Stimulated activated CD4-positive, alpha-beta T cell treated with anti-CD3 and anti-CD28 coated beads, Interleukin-1b, Interleukin-23, amount 100 ng/mL, for 4 hours (primary cell): Measurements from ENCODE around the gene MAGI3.

Experiments
- DNase-seq, 2 donors: peaks; one replicate each; pipeline ENCODE4 v3.0.0-alpha.2; 2020; ENCODE audit warnings: low read depth in 2 of 2

Gene MAGI3

DNA sequence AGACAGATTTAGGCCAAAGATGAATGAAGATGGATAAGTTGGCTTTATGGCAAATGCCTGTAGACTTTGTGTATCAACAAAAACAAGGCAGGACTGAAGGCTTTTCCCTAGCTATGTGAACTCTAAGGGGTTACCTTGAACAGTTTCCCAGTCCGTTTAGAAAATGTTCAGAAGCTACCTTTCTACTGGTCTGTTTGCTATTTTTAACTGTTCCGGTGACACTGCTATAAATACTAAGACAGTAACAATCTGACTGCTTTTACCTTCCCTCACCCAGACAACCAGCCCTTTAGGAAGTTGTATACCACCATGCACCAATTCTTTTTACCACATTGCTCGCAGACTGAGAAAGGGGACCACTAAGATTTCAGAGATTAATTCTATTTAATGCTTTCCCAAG, 266.8 kb downstream of the MAGI3 start:
- DNase-seq = no peak

DNA sequence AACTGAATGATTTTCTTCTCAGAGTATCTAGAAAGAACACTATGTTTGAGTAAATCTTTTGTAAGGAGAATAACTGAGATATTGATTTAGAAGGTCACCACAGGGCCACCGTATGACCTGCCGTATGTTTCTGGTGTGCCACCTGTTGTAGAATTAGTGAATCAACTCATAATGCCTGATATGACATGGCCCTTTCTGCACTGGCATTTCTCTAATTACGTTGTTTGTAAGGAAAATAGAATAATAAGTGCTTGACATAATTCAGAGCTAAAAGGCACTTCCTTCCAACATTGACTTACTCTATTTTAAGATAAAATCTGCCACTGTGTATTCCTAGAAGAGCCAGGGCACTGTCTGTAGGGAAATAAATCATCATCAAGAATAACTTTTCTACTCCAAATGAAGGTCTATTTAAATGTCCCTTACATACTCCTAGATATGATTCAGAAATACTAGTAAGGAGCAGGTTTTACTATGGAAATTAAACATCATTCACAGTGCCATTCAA, 267.3 kb downstream of the MAGI3 start:
- no peak for DNase-seq

GRCh38 chr1:113659035-113659434, 268.7 kb downstream of the MAGI3 start:
- DNase-seq = no peak

DNA sequence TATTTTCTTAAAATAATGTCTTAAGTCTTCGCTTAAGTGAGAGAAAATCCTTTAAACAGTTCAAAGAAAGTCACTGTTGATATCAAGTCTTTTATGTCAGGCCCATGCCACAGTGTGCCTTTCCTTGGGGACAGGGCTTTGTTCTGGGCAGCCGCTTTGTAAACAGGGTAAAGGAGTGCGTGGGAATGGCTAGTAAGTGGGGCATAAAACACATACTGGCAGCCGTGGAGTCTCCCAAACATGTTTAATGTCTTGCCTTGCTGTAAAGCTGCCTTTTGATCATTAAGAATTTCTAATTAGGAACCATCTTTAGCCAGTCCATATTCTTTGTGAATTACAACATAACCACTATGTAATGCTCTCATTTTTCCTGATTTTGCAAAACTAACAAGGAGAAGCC, 269.2 kb downstream of the MAGI3 start:
- no peak for DNase-seq

- DNase-seq = no peak
These were observed 269.8 kb downstream of the MAGI3 start for GRCh38 chr1:113660088-113660487.

DNA sequence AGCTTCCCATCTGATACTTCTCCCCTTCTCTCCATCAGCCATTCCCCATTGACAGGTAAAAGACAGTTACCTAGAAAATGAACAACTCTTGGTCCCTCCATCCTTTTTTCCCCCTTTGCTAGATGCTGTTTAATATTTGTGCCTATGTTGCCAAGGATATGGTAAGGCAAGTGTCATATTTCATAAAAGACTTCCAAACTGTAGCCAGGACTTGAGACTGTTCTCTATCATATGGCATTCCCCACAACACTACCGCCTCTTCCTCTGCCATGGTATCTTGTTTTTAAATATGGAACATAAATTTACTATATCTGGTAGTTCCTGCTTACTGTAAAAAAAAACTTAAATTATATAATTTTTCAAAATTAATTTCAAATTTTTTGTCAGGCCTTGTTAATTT, 271.8 kb downstream of the MAGI3 start:
- no peak for DNase-seq

DNA sequence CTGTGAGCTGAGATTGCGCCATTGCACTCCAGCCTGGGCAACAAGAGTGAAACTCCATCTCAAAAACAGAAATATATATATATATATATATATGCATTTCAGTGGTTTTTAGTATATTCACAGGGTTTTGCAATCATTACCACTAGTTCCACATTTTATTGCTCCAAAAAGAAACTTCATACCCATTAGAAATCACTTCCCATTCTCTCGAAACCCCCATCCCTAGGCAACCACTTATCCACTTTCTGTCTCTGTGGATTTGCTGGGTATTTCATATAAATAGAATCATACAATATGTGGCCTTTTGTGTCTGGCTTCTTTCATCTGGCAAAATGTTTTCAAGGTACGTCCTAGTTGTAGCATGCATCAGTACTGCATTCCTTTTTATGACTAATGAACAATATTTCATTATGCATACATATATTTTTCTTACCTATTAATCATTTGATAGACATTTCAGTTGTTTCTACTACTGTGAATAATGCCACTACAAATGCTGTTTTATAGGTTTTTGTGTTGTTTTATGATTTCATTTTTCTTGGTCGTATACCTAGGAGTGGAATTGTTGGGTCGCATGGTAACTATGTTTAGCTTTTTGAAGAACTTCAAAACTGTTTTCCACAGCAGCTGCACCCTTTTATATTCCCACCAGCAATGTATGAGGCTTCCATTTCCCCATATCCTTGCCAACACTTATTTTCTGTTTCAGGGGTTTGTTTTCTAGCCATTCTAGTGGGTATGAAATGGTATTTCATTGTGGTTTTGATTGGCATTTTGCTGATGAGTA, 273.0 kb downstream of the MAGI3 start:
- no peak for DNase-seq

GRCh38 chr1:113665071-113665470, 274.8 kb downstream of the MAGI3 start:
- DNase-seq = no peak

DNA sequence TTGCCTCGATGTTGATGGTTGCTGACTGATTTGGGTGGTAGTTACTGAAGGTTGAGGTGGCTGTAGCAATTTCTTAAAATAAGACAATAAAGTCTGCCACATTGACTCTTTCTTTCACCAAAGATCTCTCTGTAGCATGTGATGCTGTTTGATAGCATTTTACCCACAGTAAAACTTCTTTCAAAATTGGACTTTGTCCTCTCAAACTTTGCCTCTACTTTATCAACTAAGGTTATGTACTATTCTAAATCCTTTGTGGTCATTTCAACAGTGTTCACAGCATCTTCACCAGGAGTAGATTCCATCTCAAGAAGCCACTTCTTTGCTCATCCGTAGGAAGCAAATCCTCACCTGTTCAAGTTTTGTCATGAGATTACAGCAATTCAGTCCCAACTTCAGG, 275.8 kb downstream of the MAGI3 start:
- DNase-seq = no peak

DNA sequence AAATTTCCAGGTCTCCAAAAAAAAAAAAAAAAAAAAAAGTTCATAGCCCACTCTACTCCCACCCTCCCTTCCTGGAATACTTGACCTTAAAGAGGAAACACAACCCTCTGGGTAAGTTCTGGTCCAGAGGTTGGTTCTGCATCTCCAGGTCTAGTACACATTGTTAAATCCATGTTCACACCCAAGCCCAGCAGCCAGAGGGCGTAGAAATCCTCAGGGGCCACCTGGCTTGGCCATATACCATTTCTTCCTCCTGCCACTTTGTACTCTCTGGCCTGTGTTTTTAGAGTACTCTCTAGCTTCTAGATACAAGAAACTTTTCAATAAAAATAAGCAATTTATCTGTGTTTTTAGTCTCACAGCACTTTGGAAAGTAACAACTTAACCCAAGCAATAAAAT, 279.7 kb downstream of the MAGI3 start:
- no peak for DNase-seq

DNA sequence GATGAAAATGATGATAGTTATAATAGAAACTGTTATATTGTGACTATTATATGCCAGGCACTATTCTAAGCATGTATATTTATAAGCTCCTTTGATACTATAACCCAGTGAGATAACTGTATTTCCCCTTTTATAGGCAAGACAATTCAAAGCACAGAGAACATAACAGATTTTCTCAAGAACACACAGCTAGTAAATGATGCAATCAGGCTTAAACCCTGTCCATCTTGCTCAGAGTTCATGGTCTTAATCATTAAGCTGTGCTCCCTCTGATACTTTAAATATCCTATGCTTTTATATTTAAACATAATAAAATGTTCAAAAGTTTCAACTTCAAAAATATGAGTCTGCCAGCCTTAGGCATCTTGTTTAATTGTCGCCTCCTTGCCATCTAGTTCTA, 280.3 kb downstream of the MAGI3 start:
- DNase-seq = no peak

DNA sequence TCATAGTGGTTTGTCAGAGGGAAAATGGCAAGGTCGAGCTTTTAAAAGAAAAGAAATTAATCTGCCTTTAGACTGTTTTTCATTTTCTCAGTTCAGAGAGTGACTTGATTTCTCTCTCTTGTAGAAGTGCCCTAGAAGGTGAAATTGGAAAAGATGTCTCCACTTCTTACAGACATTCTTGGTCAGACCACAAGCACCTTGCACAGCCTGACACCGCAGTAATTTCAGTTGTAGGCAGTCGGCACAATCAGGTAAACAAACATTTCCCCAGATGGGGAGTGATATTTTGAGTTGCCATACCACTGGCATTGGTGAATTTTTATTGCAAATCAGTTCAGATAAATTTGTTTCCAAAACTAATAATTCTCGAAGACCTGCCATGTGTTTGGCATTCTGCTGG, 282.2 kb downstream of the MAGI3 start:
- no peak for DNase-seq

- no peak for DNase-seq
These were observed 284.3 kb downstream of the MAGI3 start for GRCh38 chr1:113674591-113674990.

GRCh38 chr1:113675302-113675701, 285.0 kb downstream of the MAGI3 start:
- DNase-seq = no peak

DNA sequence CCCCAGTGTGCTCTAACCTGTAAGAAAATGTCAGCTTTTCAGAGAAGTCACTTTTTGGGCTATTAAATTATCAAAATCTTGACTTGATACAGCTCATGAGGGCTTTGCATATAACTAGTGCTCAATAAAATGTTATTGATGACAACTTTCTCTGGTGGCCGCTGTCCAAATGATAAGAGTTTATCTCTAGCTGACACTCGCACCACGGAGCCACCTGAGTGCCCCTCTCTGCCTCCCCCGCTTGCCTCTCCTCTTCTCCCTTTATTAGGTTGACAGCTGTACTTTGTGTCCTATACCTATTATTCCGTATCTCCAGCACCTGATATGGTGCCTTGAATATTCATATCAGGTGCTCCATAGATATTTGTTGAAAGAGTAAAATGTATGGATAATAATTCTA, 286.2 kb downstream of the MAGI3 start:
- no peak for DNase-seq

DNA sequence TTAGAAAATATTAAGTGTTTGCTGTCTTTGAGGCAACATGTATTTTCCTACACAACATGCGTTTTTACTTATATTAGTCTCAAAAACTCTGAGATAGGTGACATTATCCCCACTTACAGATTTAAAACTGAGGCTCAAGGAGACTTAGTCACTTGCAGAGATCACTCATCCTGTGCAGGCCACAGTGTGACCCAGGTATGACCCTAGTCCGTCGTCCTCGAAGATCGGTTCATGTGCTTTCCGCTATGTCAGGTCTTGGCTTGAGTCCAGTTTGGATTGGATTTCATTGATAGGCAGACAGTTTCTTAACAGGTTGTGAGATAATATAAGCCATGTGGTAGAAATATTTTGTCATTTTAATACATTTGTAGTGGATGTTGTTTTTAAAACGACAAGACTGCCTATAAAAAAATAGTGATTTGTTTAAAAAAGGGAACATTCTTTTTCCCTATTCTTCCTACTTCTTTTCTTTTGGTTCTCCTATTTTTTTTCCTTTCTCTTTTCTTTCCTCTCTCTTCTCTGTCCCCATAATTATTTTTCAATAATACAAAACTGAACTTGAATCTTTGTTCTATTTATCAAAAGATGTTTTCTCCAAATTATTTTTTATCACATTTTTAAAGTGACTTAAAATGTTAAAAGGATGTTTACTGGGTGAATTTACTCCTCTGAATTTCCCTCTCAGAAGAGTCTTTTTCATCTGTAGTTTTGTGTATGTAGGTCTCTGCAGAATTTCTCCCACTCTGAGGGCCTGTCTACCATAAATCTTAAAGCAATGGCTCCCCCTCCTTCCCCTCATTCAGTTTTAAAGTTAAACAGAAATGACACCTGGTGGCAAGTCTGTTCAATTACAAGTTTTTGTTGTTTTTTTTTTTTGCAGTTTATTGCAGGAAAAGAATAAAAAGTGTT, 287.2 kb downstream of the MAGI3 start:
- DNase-seq = no peak

GRCh38 chr1:113678159-113678469, 287.8 kb downstream of the MAGI3 start:
- no peak for DNase-seq

DNA sequence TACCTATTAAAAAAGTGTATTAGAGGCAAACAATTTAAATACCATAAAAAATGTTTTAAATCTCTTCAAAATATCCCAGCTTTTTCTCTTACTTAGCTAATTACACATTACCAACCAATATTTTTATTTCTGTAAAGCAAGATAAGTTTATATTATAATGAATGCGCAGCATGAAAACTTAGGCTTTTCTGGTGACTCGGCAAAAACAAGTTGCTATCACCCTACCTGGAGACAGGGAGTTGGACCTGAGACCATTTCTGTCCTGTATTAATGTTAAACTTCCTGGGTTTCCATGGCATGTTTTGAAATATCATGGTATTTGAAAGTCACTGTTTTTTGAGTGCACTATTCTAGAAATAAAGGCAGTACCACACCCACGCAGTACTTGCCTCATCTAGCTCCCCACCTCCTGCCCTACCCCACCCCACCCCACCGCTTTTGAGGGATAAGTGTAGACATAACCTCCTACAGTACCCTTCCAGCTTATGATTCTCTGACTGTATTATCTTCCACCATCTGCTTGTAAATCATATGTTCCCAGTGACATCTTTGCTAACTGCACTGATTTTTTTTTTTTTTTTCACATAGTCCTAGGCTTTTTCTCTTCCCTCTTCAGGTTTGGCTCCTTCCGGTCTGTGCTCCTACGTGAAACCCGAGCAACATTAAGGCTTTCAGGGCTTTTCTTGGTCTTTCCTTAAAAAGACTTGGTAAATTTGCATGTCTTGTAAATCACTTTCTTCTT, 291.5 kb downstream of the MAGI3 start:
- no peak for DNase-seq

DNA sequence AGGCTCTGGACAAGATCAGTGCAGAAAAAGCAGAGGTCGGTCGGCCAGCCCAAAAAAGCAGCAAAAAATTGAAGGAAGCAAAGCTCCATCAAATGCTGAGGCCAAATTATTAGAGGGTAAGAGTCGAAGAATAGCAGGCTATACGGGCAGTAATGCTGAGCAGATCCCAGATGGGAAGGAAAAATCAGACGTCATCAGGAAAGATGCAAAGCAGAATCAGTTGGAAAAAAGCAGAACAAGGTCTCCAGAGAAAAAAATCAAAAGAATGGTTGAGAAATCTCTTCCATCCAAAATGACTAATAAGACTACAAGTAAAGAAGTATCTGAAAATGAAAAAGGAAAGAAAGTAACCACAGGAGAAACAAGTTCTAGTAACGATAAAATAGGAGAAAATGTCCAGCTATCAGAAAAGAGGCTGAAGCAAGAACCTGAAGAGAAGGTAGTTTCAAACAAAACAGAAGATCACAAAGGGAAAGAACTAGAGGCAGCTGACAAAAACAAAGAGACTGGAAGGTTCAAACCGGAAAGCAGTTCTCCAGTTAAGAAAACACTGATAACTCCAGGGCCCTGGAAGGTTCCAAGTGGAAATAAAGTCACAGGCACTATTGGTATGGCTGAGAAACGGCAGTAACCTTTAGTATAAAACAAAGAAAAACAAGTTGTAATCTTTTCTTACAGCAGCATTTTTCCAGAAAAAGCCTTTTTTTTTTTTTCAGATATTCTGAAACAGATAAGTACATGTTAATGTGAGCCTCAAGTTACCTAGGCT, 293.3 kb downstream of the MAGI3 start:
- DNase-seq = no peak

DNA sequence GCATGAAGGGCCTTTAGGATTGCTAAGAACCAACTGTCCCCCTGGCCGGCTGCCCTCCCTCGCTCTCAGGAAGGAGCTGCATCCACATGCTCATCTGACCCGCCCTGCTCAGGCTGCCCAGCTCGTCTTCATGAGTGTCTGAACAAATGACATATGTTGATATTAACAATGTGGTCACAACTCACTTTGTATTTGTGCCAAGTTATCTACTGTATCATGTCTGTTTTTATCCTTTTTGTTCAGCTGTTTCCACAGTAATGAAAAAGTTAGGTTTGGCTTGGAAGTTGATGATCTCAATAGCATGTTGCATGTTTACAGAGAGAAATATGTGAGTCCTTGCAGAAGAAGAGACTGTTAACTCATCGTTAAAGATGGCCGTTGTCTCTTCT, 293.8 kb downstream of the MAGI3 start:
- no peak for DNase-seq

DNA sequence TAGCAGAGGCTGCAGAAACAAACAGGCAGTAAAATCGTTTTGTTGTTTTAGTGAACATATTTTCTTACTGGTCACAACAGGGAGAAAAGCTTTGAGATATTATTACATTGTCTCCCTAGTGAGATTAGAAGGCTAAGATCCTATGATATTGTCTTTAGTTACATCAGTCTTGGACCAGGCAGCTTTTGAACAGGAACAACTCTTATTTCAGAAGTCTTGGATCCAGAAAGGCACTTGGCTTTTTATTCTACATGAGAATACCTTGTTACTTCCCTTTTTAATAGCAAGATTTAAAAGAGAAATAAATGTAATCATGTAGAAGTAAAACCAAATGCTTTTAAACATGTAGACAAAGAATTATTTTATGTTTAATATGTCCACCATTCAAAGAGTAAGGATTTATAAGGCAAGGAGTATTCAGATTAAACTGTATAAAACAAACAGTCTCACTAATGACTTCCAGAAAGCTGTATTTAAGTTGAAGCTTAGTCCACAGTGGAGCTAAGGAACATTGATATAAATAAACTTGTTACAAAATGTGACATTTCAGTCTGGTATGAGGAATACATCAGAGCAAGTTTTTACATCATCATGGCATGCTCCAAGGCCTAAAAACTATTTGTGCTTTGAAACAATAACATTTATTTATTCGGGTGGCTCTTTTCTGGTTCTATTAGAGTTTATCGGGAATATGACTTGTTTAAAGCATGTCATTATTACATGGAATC, 296.7 kb downstream of the MAGI3 start:
- no peak for DNase-seq
